DMS114 treated with DMSO at 0.1 percent for 48 hours (cell line): ENCODE results near the gene CPNE2.
"Not testable (repeated sequence)": the region's sequence is repeated elsewhere in the genome, so short reads cannot be mapped to it uniquely, and the experiment has no call there.

ENCODE experiments used
- DNase-seq: peaks from one replicate; lab custom pipeline; 2025; ENCODE audit not compliant: unreplicated experiment; lab: John Stamatoyannopoulos, UW

The CPNE2 gene

GRCh38 chr16:57096793-57097192 lies 4.4 kb downstream of the CPNE2 start:
- DNase-seq, result no peak

- DNase-seq, result no peak
Observed at GRCh38 chr16:57098188-57098841, 5.9 kb downstream of the CPNE2 start.

GRCh38 chr16:57099965-57100364 lies 7.6 kb downstream of the CPNE2 start:
- not testable (repeated sequence) for DNase-seq

- DNase-seq, result no peak
Observed at GRCh38 chr16:57100445-57100844, 8.1 kb downstream of the CPNE2 start.

DNA sequence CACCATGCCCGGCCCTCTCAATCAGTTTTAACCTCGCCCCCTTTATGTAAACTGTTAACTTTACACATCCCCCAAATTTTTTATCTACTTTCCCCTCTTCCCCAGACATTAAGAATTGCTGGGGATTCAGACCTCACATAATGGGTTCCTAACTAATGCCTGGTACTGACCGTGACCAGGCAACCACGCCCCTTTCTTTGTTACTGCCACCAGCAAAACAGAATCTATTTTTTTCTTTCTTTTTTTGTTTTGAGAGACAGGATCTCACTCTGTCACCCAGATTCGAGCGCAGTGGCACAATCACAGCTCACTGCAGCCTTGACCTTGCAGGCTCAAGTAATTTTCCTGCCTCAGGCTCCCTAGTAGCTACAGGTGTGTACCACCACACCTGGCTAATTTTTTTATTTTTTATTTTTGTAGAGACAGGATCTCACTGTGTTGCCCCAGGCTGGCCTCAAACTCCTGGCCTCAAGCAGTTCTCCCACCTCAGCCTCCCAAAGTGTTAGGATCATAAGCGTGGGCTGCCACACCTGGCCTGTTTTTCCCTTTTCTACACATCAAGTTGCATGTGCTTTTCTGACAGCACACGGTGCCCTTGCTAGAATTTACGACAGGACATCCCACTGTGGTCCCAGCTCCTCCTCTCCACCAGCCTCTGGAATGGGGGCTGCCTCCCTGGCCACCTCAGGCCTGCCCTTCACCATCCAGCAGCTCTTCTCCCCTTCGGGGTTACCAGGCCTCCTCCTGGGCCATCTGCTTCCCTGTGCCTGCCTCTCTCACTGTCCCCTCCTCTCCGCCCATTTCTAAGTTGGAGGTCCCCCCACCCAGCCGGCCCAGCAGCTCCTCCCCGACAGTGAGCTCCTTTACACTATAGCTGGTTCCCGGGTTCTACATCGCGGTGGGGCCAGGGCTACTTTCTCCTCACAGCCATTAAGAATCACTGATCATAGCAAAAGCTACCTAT lies 10.8 kb downstream of the CPNE2 start:
- no peak for DNase-seq

- no peak for DNase-seq
Observed at GRCh38 chr16:57104706-57105105, 12.3 kb downstream of the CPNE2 start.

DNA sequence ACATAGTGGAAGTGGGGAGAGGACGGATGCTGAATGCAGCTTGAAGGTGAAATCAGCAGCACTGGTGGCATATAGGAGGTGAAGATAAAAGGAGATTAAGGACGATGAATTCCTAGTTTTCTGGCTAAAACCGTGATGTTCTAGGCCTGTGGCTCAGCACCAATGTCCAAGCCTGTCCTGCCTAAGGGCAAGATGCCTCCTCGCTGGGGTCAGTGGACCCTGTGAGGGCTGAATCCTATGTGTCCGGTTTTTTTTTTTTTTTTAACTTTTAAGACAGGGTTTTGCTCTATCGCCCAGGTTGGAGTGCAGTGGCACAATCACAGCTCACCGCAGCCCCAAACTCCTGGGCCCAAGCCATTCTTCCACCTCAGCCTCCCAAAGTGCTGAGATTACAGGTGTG lies 12.8 kb downstream of the CPNE2 start:
- DNase-seq, result no peak

- DNase-seq, result no peak
Observed at GRCh38 chr16:57106767-57107166, 14.4 kb downstream of the CPNE2 start.

DNA sequence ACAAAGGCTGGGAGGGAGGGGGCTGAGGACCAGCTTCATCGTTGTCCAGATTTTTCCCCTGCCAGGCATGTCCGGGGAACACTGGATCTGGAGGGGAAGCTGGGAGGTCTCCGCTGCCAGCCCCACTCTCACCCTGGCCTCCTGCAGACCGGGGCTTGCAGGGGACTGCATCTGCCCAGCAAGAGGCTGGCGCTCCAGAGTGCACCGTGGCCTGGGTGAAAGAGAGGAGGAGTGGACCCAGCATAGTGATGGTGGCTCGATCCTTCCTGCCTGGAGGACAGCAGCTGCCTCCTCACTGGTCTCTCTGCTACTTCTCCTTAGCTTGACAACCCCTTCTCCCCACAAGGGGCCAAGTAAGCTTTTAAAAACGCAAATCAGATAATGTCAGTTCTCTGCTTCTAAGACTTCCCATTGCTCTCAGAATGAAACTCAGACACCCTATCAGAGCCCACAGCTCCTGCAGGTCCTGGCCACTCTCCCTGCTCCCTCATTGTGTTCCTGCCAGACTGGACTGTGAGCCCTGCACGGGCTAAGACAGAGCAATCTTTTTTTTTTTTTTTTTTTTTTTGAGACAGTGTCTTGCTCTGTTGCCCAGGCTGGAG lies 15.0 kb downstream of the CPNE2 start:
- DNase-seq, result no peak

GRCh38 chr16:57108432-57108831 lies 16.0 kb downstream of the CPNE2 start:
- DNase-seq, result no peak

GRCh38 chr16:57109259-57110105 lies 17.1 kb downstream of the CPNE2 start:
- DNase-seq, result not testable (repeated sequence)

DNA sequence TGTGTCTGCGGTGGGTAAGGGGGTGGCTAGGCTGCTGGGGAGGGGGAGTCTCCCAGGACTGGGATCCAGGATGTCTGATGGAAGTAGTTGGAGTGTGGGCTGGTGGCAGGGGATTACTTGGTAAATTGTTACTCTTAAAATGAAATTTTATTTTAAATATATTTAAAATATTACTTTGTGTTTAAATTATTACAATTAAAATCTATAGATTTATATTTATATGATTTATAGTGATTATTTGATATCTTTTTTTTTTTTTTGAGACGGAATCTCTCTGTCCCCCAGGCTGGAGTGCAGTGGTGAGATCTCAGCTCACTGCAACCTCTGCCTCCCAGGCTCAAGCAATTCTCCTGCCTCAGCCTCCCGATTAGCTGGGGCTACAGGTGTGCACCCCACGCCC lies 18.6 kb downstream of the CPNE2 start:
- DNase-seq, result no peak

DNA sequence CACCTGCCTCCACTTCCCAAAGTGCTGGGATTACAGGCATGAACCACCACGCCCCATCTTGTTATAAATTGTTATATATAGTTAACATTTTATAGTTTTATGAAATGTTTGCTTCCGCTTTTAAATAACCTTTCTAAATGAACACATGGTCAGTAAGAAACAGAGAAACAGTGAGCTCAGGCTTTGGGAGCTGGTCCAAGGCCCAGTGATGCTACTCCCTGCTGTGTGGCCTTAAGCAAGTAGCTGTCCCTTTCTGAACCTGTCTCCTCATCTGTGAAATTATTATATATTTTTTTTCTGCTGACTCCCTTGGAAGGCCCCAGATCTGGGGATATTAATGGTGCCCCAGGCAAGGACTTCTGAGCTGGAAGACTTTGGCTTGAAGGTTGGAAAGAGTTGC lies 19.0 kb downstream of the CPNE2 start:
- no peak for DNase-seq

- DNase-seq, result no peak
Observed at GRCh38 chr16:57112403-57113041, 20.1 kb downstream of the CPNE2 start.

- no peak for DNase-seq
Observed at GRCh38 chr16:57113042-57113453, 20.7 kb downstream of the CPNE2 start.

DNA sequence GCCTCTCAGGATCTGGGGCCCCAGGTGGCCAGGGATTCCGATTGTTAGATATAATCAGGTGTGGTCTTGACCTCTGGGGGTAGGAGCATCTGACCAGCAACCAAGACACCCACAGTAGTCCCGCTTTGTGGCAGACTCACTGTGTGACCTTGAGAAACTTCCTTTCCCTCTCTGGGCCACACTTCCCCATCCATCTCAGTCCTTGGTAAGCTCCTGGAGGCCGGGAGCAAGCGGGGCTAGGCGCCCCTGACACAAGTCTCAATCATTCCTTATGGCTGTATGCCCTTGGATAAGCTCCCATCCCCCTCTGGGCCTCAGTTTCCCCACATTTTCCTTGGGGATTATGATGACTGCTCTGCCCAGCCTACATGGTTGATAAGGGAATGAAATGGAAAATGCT lies 21.3 kb downstream of the CPNE2 start:
- no peak for DNase-seq

- no peak for DNase-seq
Observed at GRCh38 chr16:57115168-57115513, 22.8 kb downstream of the CPNE2 start.

DNA sequence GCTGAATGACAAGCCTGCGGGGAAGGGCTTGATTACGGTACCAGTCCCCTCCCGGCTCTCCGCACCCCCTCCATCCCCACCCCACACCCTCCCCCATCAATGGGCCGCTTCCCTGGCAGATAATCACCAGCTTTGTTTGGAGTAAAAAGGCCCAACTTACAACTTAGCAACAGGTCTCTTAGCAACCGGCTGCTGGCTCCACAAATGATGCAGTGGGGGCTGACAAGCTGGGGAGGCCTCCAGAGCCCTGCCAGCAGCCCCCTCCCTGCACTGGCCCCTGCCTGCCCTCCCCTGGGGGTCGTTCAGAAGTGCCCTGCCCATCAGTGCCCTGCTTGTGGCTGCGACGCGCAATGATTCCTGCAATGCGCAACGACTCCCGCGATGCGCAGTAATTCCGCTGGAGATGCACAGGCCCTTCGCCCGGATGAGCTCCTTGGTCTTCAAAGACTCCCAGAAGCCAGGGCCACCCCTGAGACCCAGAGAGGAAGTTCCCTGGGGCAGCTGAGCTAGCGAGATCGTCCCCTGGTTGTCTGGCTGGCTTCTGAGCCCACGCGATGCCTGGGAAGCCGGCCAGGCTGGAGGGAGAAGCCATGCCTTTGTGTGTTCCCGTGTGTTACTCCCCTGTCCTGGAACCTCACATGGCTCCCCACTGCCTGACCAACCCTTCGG lies 23.3 kb downstream of the CPNE2 start:
- DNase-seq, result no peak

DNA sequence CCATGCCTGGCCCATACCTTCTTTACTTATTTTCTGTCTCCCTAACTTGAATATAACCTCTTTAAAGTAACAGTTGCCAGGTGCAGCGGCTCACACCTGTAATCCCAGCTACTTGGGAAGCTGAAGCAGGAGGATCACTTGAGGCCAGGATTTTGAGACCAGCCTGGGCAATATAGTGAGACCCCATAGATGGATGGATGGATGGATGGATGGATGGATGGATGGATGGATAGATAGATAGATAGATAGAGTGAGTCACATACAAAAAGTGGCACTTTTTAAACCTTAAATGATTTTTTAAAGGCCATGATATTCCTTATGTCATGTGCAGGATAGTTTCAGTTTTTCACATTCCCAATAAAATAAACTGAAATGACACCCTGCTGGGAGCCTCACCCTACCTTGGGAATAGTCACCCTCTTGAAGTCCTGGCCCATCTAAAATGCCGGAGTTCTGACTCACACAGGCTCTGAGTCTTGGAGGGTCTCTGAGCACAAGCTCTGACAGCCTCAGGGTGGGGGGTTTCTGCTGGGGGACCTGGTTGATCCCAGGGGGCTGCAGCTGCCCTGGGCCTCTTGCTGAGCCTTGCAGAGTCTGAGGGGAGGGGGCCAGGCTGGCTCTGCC lies 26.2 kb downstream of the CPNE2 start:
- DNase-seq, result no peak
